ENCODE measurements around the gene SALL2.

DNA sequence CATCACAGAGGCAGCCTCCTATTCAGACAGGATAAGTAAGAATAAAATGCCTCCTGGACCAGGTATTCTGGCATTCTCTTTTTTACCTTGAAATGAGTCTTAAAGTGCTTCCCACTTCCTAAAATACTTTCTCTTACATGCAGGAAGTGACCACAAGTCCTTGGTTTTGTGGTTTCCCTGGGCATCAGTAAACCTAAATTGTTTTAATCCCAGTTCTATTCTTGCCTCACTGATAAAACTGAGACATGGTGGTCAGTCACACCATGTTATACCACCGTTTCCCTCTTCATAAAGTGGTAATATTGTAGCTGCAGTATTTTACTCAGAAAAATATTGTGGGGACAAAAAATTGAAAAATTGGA lies 1.2 kb upstream of the SALL2 start:
- TF ChIP-seq CHD2 (IDR thresholded peaks at IDR 0.05; ENCODE audit: borderline replicate concordance, low read depth, low read length) (no peak), REST (IDR thresholded peaks at IDR 0.05; ENCODE audit: low read depth, low read length) (no peak), SUPT20H (IDR thresholded peaks at IDR 0.05; ENCODE audit: borderline replicate concordance, control insufficient read depth, low read depth, low read length) (no peak), POLR2A (IDR thresholded peaks at IDR 0.05; ENCODE audit: low read depth, low read length) (no peak), RAD21 (IDR thresholded peaks at IDR 0.05; ENCODE audit: insufficient read depth, low read depth, low read length) (no peak), CHD4 (IDR thresholded peaks at IDR 0.05) (no peak), PBX3 (IDR thresholded peaks at IDR 0.05; ENCODE audit: insufficient replicate concordance, low read depth, low read length) (no peak), USF1 (IDR thresholded peaks at IDR 0.05; ENCODE audit: borderline replicate concordance, extremely low read length, insufficient read depth, low read depth, low read length) (no peak), SMC3 (IDR thresholded peaks at IDR 0.05; ENCODE audit: borderline replicate concordance, low read length) (no peak), BHLHE40 (IDR thresholded peaks at IDR 0.05; ENCODE audit: borderline replicate concordance in 1 of 2, low read depth in 2 of 2, low read length in 1 of 2) (no peak)
- TF ChIP-seq, protein P1, sequence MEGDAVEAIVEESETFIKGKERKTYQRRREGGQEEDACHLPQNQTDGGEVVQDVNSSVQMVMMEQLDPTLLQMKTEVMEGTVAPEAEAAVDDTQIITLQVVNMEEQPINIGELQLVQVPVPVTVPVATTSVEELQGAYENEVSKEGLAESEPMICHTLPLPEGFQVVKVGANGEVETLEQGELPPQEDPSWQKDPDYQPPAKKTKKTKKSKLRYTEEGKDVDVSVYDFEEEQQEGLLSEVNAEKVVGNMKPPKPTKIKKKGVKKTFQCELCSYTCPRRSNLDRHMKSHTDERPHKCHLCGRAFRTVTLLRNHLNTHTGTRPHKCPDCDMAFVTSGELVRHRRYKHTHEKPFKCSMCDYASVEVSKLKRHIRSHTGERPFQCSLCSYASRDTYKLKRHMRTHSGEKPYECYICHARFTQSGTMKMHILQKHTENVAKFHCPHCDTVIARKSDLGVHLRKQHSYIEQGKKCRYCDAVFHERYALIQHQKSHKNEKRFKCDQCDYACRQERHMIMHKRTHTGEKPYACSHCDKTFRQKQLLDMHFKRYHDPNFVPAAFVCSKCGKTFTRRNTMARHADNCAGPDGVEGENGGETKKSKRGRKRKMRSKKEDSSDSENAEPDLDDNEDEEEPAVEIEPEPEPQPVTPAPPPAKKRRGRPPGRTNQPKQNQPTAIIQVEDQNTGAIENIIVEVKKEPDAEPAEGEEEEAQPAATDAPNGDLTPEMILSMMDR (IDR thresholded peaks at IDR 0.05 in 2 of 3, conservative IDR thresholded peaks at IDR 0.05 in 1 of 3; ENCODE audit: control insufficient read depth in 2 of 3, extremely low read depth in 1 of 3, insufficient read depth in 1 of 3, low read depth in 3 of 3, low read length in 3 of 3): no peak

All from GM12878 (cell line).